Right lobe of liver (tissue), 6 donors: ENCODE results near the gene TGFBR3L. TPM values are rescaled to one million over a fixed set of nuclear protein-coding genes. Genes with fewer than 3 reads are reported as not detected.
A peak's percentile ranks its signal among the peaks of the same experiment; 100 is the strongest.

ENCODE experiments used
- ATAC-seq, 4 donors: fragments of 200-7000 bp; cut with Tn5 transposase; one replicate each; pipeline ENCODE4 v1.9.1; 2020; ENCODE audit warnings: mild to moderate bottlenecking in 4 of 4, moderate library complexity in 4 of 4
- DNase-seq, 3 donors: peaks; one replicate each; pipeline ENCODE4 v3.0.0-alpha.2; 2020
- H3K27ac ChIP-seq, 3 donors: fragments of 200-600 bp; one replicate each; pipeline ENCODE4 v1.8.0; 2022
- H3K27me3 ChIP-seq, 2 donors: fragments of 200-600 bp; one replicate each; pipeline ENCODE4 v1.8.0; 2022
- H3K36me3 ChIP-seq, 4 donors: fragments of 200-600 bp; sonication (generic) in 1 of 4; one replicate each; pipeline versions ENCODE4 v1.5.1 to v1.8.0; 2017 to 2022; ENCODE audit warnings: control low read depth in 1 of 4
- H3K4me1 ChIP-seq, 4 donors: fragments of 200-600 bp; sonication (generic) in 1 of 4; one replicate each; pipeline versions ENCODE4 v1.5.1 to v1.8.0; 2017 to 2022; ENCODE audit warnings: control low read depth in 1 of 4
- H3K4me3 ChIP-seq, 3 donors: fragments of 200-600 bp; one replicate each; pipeline ENCODE4 v1.8.0; 2022
- H3K9me3 ChIP-seq, 4 donors: fragments of 200-600 bp; sonication (generic) in 1 of 4; one replicate each; pipeline versions ENCODE4 v1.5.1 to v1.8.0; 2017 to 2022; ENCODE audit warnings: control low read depth in 1 of 4
- POLR2A ChIP-seq: fragments of 450-650 bp; IDR thresholded peaks from one replicate; pipeline ENCODE4 v1.6.1; 2017; ENCODE audit warnings: antibody characterized with exemption, mild to moderate bottlenecking
- WGBS: methylation state at CpG from one replicate; pipeline ENCODE4 v1.1.6; 2018; ENCODE audit warnings: low coverage, low lambda C conversion rate; ENCODE audit not compliant: insufficient coverage; ENCODE audit errors: missing lambda C conversion rate; 5-methylcytosine and 5-hydroxymethylcytosine counted together
- intact Hi-C, 2 donors: fragments of 100-400 bp; cut with DNase I; formaldehyde crosslinking; loops; one replicate each; pipeline versions ENCODE4 v1.11.2 to v1.14.1; 2022
- total RNA-seq, 6 experiments: library from RNA; depleted of rRNA in 2 of 6; stranded (reverse); fragments of >200 nt in 2 of 6; fragmentation: NEBNext Ultra II Directional in 3 of 6; extraction: Animal tissue kit (Norgen Biotek cat#: 25700) in 3 of 6; gene quantifications; one replicate each; pipeline versions ENCODE4 v1.1.0 to v1.2.4, GENCODE V29; 2016 to 2023
- TF ChIP-seq, protein P1 (sequence below), 4 donors: fragments of 200-600 bp in 3 of 4; fragments of 450-650 bp in 1 of 4; IDR thresholded peaks; one replicate each; pipeline versions ENCODE4 v1.5.1 to v1.8.0; 2016 to 2022; ENCODE audit warnings: antibody characterized with exemption in 4 of 4, mild to moderate bottlenecking in 2 of 4
- donor health status: DM: no; HTN: yes; CAD: no.
- donor health status: DM: no; HTN: no; CAD: no.
- donor health status: DM: no; HTN: no; CAD: no.
- donor health status: DM: no; HTN: yes; CAD: no.
- donor health status: DM: no; HTN: yes; CAD: no.

The TGFBR3L gene
- total RNA-seq, 6 experiments from 2014 or later, result 0.42 to 2.9 (median 1.3) TPM

DNA sequence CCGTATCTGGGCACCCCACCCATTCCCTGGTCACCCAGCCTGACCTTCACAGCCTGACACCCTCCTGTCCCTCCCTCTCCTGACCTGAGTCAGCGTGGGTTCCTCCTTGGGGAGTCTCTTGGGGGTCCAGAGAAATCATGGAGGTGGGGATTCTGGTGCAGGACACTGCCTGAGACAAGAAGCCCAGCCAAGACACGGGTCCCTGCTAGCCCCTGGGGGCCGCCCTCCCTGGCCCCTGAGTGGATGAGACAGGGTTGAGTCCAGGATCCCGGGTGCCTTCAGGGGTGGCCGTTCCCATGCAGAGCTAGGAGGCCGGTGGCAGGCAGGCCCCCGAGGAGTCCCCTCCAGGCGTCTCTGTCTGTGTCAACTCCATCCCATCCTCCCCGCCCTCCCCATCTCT lies 9.4 kb upstream of the TGFBR3L start:
- intact Hi-C loops, result loop anchor here (5.0 to 10.0 kb wide), 2 partner anchors 50 to 58 kb away; no protein-coding TSS in a partner anchor
- peak in 1 of 3 donors; percentile 48 for DNase-seq
- H3K27ac ChIP-seq, result no peak overlapping the region
- no peak for ATAC-seq
- peaks cover 0 to 16% (median 4%) of the 10 kb centered on the region in 4 donors for H3K4me1 ChIP-seq
- TF ChIP-seq, protein P1, sequence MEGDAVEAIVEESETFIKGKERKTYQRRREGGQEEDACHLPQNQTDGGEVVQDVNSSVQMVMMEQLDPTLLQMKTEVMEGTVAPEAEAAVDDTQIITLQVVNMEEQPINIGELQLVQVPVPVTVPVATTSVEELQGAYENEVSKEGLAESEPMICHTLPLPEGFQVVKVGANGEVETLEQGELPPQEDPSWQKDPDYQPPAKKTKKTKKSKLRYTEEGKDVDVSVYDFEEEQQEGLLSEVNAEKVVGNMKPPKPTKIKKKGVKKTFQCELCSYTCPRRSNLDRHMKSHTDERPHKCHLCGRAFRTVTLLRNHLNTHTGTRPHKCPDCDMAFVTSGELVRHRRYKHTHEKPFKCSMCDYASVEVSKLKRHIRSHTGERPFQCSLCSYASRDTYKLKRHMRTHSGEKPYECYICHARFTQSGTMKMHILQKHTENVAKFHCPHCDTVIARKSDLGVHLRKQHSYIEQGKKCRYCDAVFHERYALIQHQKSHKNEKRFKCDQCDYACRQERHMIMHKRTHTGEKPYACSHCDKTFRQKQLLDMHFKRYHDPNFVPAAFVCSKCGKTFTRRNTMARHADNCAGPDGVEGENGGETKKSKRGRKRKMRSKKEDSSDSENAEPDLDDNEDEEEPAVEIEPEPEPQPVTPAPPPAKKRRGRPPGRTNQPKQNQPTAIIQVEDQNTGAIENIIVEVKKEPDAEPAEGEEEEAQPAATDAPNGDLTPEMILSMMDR (IDR thresholded peaks at IDR 0.05), result no peak
- no peak for TF ChIP-seq POLR2A
- no peak overlapping the region for H3K4me3 ChIP-seq
- H3K27me3 ChIP-seq, result no peaks in the 10 kb centered on the region
- no peaks in the 10 kb centered on the region for H3K9me3 ChIP-seq
- H3K36me3 ChIP-seq, result peaks cover 0 to 5% (median 2%) of the 10 kb centered on the region in 4 donors
- WGBS, result 40% methylated on average over 2 of the region's 10 CpGs

DNA sequence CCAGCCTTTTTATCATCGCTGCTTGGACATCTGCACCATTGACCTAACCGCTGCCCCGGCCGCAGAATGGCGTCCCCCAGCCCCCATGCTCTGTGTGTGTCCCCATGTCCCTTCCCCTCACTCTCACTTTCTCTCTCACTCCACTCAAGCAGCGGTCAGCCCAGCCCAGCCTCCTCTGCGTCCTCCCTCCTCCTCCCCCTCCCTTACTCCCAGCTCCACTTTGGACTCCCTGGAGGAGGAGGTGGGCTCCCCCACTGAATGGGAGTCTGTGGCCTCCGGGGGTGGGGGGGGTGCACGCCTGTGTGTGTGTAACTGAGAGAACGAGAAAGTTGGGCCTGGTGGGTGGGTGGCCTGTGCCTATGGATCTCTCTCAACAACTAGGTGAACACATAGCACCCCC lies 8.8 kb upstream of the TGFBR3L start:
- no peaks in the 10 kb centered on the region for H3K9me3 ChIP-seq
- H3K27ac ChIP-seq, result no peak overlapping the region
- WGBS, result 77% methylated on average over 7 of the region's 10 CpGs
- no peak overlapping the region for H3K4me3 ChIP-seq
- H3K27me3 ChIP-seq, result no peaks in the 10 kb centered on the region
- DNase-seq (no peak), ATAC-seq (no peak)
- H3K4me1 ChIP-seq, result peaks cover 0 to 16% (median 4%) of the 10 kb centered on the region in 4 donors
- intact Hi-C loops, result loop anchor here (5.0 to 10.0 kb wide), 2 partner anchors 51 to 59 kb away; no protein-coding TSS in a partner anchor
- no peak for TF ChIP-seq POLR2A
- TF ChIP-seq, protein P1 (IDR thresholded peaks at IDR 0.05), result no peak
- peaks cover 0 to 9% (median 7%) of the 10 kb centered on the region in 4 donors for H3K36me3 ChIP-seq

DNA sequence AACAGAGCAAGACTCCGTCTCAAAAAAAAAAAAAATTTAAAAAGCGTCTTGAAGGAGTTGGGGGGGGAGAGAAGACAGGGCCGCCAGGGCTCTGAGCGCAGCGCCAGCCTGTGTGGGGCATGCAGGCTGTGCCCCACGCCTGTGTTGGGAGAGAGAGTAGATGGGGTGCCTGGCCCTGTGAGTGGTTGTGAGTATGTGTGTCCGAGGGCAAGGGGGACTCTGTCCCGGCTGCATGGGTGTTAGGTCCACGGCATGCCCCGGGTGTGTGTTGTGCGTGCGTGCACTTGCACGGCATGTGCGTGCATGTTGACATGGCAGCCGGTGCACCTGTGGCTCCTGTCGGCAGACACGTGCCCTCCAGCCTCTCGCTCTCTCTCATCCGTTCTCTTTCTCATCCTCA lies 7.5 kb upstream of the TGFBR3L start:
- Histone ChIP-seq H3K36me3 (peaks cover 0 to 21% (median 7%) of the 10 kb centered on the region in 4 donors), H3K27me3 (no peaks in the 10 kb centered on the region), H3K27ac (no peak overlapping the region), H3K4me3 (no peak overlapping the region), H3K4me1 (peaks cover 0 to 16% (median 4%) of the 10 kb centered on the region in 4 donors), H3K9me3 (no peaks in the 10 kb centered on the region)
- DNase-seq, result no peak
- WGBS, result 96% methylated on average over 6 of the region's 19 CpGs
- intact Hi-C loops, result loop anchor here (5.0 to 10.0 kb wide), 2 partner anchors 52 to 60 kb away; no protein-coding TSS in a partner anchor
- ATAC-seq, result no peak
- TF ChIP-seq POLR2A, result no peak
- TF ChIP-seq, protein P1 (IDR thresholded peaks at IDR 0.05), result no peak

- H3K27me3 ChIP-seq, result no peaks in the 10 kb centered on the region
- no peak for TF ChIP-seq POLR2A
- TF ChIP-seq, protein P1 (IDR thresholded peaks at IDR 0.05), result no peak
- H3K36me3 ChIP-seq, result peaks cover 0 to 24% (median 8%) of the 10 kb centered on the region in 4 donors
- intact Hi-C loops, result loop anchor here (5.0 to 10.0 kb wide), 2 partner anchors 53 to 60 kb away; no protein-coding TSS in a partner anchor
- DNase-seq (no peak), ATAC-seq (no peak)
- no peak overlapping the region for H3K4me3 ChIP-seq
- H3K4me1 ChIP-seq, result peaks cover 0 to 13% (median 3%) of the 10 kb centered on the region in 4 donors
- WGBS, result 100% methylated on average over 7 of the region's 11 CpGs
- H3K9me3 ChIP-seq, result no peaks in the 10 kb centered on the region
- no peak overlapping the region for H3K27ac ChIP-seq
These were observed 7.1 kb upstream of the TGFBR3L start for GRCh38 chr19:7907544-7907943.
